ENCODE measurements around the gene TNIP3.
"Not testable (repeated sequence)": the region's sequence is repeated elsewhere in the genome, so short reads cannot be mapped to it uniquely, and the experiment has no call there.

TNIP3 gene

GRCh38 chr4:121164291-121164690 is at the start of gene TNIP3:
TSS of gene TNIP3 (minus strand) at chr4:121164321. CDS start at chr4:121164125, 196 bp downstream.
- DNase-seq (ENCODE audit: low read depth), result no peak

DNA sequence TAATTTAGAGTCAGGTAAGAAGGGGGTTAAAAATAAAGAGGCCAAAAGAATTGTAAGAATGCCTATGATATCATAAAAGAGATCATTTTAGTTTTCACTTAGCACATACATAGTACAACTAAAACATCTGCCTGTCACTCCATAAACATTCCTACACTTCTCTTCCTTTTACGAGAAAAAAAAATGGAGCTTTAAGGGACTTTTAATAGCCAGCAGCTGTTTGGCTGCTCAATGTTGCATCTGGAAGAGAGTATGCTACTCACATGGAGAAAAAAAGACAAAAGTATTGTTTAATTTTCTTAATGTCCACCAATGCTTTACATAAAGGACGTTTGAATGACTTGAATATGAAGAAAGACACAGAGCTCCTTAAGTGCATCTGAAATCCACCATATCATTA is 48.7 kb upstream of the TNIP3 start:
- DNase-seq (ENCODE audit: low read depth), result no peak

- DNase-seq (ENCODE audit: low read depth), result no peak
Measured at GRCh38 chr4:121209171-121209570, 45.0 kb upstream of the TNIP3 start.

GRCh38 chr4:121208244-121209007 is 44.3 kb upstream of the TNIP3 start:
- no peak for DNase-seq (ENCODE audit: low read depth)

- DNase-seq (ENCODE audit: low read depth), result not testable (repeated sequence)
Measured at GRCh38 chr4:121205777-121206176, 41.7 kb upstream of the TNIP3 start.

DNA sequence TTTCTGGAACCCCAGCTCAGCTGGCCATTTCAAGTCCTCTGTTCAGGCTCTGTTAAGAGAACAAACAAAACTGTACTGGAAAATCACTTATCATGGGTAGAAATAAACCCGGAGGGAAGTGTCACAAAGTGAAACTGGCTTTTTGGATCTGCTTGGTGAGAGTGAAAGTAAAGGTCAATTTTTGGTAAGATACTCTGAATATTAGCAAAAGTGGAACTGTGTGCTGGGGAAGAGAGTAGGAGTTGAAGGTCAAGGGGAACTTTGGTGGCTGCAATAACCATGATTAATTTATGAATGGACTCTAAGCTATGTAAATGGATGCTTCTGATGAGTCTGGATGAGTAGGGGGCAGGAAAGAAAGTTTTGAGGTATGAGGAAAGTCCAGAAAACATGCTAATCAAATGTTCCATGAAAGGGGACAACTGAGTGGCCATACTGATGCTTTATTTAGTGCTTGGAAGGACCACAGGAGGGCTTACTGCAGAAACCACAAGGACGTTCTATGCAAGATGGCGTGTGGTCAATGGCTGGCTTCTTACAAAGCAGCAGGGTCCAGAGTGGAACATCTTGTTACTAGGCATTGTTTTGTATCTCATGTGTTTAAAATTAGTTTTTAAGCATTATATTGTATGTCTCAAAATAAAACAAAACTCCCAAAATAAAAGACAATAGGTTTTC is 36.8 kb upstream of the TNIP3 start:
- no peak for DNase-seq (ENCODE audit: low read depth)

- DNase-seq (ENCODE audit: low read depth), result no peak
Measured at GRCh38 chr4:121199742-121200561, 35.8 kb upstream of the TNIP3 start.

- DNase-seq (ENCODE audit: low read depth), result no peak
Measured at GRCh38 chr4:121198251-121198650, 34.1 kb upstream of the TNIP3 start.

- DNase-seq (ENCODE audit: low read depth), result no peak
Measured at GRCh38 chr4:121195649-121196048, 31.5 kb upstream of the TNIP3 start.

GRCh38 chr4:121192480-121192879 is 28.4 kb upstream of the TNIP3 start:
- no peak for DNase-seq (ENCODE audit: low read depth)

DNA sequence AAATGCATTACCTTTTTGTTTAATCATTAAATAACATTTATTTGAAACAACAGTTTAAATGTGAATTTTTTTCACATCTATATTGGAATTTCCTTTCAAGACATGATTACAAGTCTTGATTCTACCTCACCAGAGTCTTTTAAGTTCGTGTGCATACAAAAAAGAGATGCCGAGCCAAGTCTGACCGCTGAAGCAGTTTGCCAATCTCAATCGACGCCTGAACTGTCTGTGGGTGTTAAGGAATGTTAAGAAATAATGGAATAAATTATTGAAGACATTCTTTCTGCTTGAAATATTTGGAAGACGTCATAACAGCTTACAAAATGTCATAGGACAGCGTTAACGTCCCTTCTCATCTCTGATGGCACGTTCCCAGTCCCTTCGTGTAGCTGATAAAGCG is 27.9 kb upstream of the TNIP3 start:
- no peak for DNase-seq (ENCODE audit: low read depth)

- no peak for DNase-seq (ENCODE audit: low read depth)
Measured at GRCh38 chr4:121191361-121191760, 27.2 kb upstream of the TNIP3 start.

GRCh38 chr4:121190389-121190788 is 26.3 kb upstream of the TNIP3 start:
- no peak for DNase-seq (ENCODE audit: low read depth)

DNA sequence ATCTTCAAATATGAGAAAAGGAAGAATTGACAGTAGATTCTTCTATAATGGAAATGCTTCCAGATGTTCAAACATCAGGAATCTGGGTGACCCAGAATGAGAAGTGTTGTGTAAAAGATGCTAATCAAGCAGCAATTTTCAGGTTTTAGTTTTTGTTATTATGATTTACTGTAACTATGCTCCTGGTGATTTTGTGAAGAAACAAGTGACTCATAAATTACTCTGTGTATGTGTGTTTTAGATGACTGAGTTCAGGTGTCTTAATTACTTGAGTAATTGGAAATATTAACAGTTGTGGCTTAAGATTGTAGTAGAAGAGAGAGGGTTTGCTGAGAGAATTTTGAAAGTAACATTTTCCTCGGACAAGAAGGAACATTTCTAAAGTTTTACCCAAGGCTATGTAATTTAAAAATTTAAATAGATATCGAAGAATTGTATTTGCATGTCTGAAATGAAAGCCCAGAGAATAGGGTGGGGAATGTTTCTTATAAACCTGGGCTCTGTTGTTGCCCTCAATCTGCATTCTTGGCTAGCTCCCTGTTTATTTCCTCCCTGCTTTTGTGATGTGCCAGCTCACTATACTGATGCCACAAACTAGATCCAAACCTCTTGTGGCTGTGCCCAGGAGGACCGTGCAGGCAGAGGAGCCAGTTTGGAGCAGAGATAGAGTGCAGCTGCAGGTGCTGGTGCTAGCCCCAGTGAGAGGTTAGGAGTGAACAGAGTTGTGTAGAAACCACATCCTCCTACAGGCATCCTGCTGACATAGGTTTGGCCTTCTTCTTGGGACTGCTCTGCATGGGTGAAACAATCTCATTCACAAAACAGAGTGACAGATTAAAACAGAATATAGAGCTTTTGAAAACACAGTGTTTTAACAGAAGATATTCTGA is 25.4 kb upstream of the TNIP3 start:
- peak; percentile 17 for DNase-seq (ENCODE audit: low read depth)

DNA sequence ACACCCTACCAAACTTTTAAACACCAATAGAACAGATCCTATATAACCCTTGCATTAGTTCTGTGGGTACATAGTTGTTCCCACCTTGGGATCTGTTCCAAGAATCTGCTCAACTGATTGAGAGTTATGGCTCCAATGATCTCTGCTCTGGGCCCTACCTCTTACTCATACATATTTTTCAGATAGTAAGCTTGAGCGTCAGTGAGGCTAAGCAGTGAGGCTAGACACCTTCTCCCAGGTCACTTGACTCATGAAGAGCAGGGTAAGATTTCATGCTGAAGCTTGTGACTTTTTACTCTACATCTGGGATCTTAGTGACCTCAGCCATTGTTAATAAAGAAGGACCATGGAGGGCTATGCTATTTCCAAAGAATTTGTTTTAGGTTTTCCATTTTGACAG is 23.1 kb upstream of the TNIP3 start:
- DNase-seq (ENCODE audit: low read depth), result no peak

- no peak for DNase-seq (ENCODE audit: low read depth)
Measured at GRCh38 chr4:121185960-121186359, 21.8 kb upstream of the TNIP3 start.

DNA sequence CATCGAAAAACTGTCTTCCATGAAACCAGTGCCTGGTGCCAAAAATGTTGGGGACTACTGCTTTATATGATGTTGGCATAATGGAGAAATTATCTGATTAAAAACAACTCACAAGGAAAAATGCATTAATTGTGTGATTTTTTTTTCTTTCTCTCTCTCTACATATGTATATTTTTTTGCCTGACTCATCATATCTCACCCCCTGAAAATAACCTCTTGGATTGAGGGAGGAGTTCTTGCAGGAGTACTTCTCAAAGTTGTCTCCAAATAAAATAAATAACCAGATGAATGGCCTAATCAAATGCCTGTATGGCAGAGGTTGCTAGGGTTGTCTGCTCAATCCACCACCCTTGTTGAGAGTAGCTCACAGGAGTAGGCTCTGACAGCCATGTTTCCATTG is 19.9 kb upstream of the TNIP3 start:
- no peak for DNase-seq (ENCODE audit: low read depth)

- DNase-seq (ENCODE audit: low read depth), result no peak
Measured at GRCh38 chr4:121183361-121183760, 19.2 kb upstream of the TNIP3 start.

DNA sequence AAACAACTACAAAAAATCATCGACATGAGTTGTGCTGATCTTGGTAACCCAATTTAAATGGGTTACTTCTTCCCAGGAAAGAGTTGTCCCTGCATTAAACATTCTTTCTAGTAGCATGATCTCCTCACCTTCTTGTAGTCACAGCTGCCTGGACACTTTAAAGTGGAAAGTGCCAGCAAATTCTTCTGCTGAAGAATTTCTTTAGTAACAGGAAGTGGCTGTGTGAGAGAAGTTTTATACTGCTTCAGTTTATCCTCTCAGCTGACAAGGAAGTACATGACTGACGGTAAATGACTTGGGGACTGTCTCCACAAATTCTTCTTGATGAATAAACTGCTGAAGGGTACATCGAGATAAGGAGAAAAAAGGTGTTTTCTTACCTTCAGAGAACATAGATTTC is 18.2 kb upstream of the TNIP3 start:
- DNase-seq (ENCODE audit: low read depth), result no peak

DNA sequence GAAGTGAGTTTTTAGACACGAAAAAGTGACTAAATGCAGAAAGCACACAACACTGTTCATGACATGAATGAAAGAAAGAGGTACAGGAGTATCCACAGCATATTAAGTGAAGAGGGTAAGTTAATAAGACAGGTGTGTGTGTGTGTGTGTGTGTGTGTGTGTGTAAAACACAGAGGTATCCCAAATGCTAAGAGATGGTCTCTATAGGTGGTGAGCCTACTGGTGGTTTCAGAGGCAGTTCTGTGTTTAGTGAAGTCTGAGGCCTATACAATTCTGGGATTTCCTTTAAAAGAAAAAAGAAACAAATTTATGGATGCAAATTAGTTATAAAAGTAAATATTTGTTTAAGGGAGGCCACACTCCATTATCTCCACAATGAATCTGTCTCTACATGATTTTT is 17.4 kb upstream of the TNIP3 start:
- DNase-seq (ENCODE audit: low read depth), result no peak

GRCh38 chr4:121180558-121180957 is 16.4 kb upstream of the TNIP3 start:
- DNase-seq (ENCODE audit: low read depth), result no peak

Data from activated gamma-delta T cell treated with anti-CD3 and anti-CD28 coated beads, Interleukin-2, amount 50 U/mL, for 16 hours (primary cell).